B cell (primary cell): ENCODE measurements around the gene CHRNA4.

Source experiments
- CTCF ChIP-seq: fragments of 200-600 bp; IDR thresholded peaks from one replicate; pipeline ENCODE4 v1.8.0; 2022; ENCODE audit warnings: antibody characterized with exemption, mild to moderate bottlenecking
- EZH2 ChIP-seq: IDR thresholded peaks from 2 replicates; pipeline ENCODE4 v1.6.1; 2012; ENCODE audit warnings: borderline replicate concordance, low read depth, mild to moderate bottlenecking, moderate library complexity, low read length; ENCODE audit not compliant: insufficient read depth, poor library complexity, severe bottlenecking

GRCh38 chr20:63397946-63398450 is 36.8 kb upstream of the CHRNA4 start:
- TF ChIP-seq CTCF (no peak), EZH2 (no peak)
